ENCODE measurements around the gene SPATA25.
A peak's percentile ranks its signal among the peaks of the same experiment; 100 is the strongest.
"Not testable (repeated sequence)": the region's sequence is repeated elsewhere in the genome, so short reads cannot be mapped to it uniquely, and the experiment has no call there.

The SPATA25 gene

GRCh38 chr20:45887346-45887715 is at the start of gene SPATA25:
SPATA25 (minus strand) TSS chr20:45887622; CDS start chr20:45887590, 32 bp downstream.
- no peak for DNase-seq (ENCODE audit: low spot score)
- no peak for TF ChIP-seq CTCF (IDR thresholded peaks at IDR 0.05; ENCODE audit: extremely low read depth, missing control alignments)

GRCh38 chr20:45935416-45936046 is 48.1 kb upstream of the SPATA25 start:
- TF ChIP-seq CTCF (IDR thresholded peaks at IDR 0.05; ENCODE audit: extremely low read depth, missing control alignments), result no peak

GRCh38 chr20:45934586-45935415 is 47.4 kb upstream of the SPATA25 start, which contains the start of gene PCIF1:
PCIF1 (plus strand) TSS chr20:45934683; CDS start chr20:45939000, 4,317 bp downstream.
- peak; percentile 100 for DNase-seq (ENCODE audit: low spot score)
- TF ChIP-seq CTCF (IDR thresholded peaks at IDR 0.05; ENCODE audit: extremely low read depth, missing control alignments), result no peak

More at GRCh38 chr20:45935416-45936046, 48.1 kb upstream of the SPATA25 start:
- DNase-seq (ENCODE audit: low spot score), result no peak

GRCh38 chr20:45934046-45934585 is 46.7 kb upstream of the SPATA25 start:
- no peak for TF ChIP-seq CTCF (IDR thresholded peaks at IDR 0.05; ENCODE audit: extremely low read depth, missing control alignments)
- peak; percentile 63 for DNase-seq (ENCODE audit: low spot score)

GRCh38 chr20:45933266-45934045 is 46.0 kb upstream of the SPATA25 start:
- DNase-seq (ENCODE audit: low spot score), result peak; percentile 70
- TF ChIP-seq CTCF (IDR thresholded peaks at IDR 0.05; ENCODE audit: extremely low read depth, missing control alignments), result no peak

- DNase-seq (ENCODE audit: low spot score), result not testable (repeated sequence)
Measured at GRCh38 chr20:45931680-45932079, 44.3 kb upstream of the SPATA25 start.

- DNase-seq (ENCODE audit: low spot score), result no peak
- no peak for TF ChIP-seq CTCF (IDR thresholded peaks at IDR 0.05; ENCODE audit: extremely low read depth, missing control alignments)
Measured at GRCh38 chr20:45927071-45927878, 39.9 kb upstream of the SPATA25 start.

Data from GM20000 (cell line).